Measurements from ENCODE around the gene CHSY1.
A peak's percentile ranks its signal among the peaks of the same experiment; 100 is the strongest.

The CHSY1 gene

GRCh38 chr15:101243420-101243819, 8.4 kb downstream of the CHSY1 start:
- no peak overlapping the region for H3K4me3 ChIP-seq (ENCODE audit: low read length)
- no peak for TF ChIP-seq CTCF (IDR thresholded peaks at IDR 0.05; ENCODE audit: insufficient read depth, low read depth, low read length, missing control alignments)
- DNase-seq (ENCODE audit: low read depth): no peak

GRCh38 chr15:101242999-101243336, 8.9 kb downstream of the CHSY1 start:
- DNase-seq (ENCODE audit: low read depth): no peak
- H3K4me3 ChIP-seq (ENCODE audit: low read length): no peak overlapping the region
- TF ChIP-seq CTCF (IDR thresholded peaks at IDR 0.05; ENCODE audit: insufficient read depth, low read depth, low read length, missing control alignments): no peak

- H3K4me3 ChIP-seq (ENCODE audit: low read length): no peak overlapping the region
- peak; percentile 48 for DNase-seq (ENCODE audit: low read depth)
- TF ChIP-seq CTCF (IDR thresholded peaks at IDR 0.05; ENCODE audit: insufficient read depth, low read depth, low read length, missing control alignments): no peak
Observed at GRCh38 chr15:101242160-101242998, 9.5 kb downstream of the CHSY1 start.

- H3K4me3 ChIP-seq (ENCODE audit: low read length): no peak overlapping the region
- no peak for TF ChIP-seq CTCF (IDR thresholded peaks at IDR 0.05; ENCODE audit: insufficient read depth, low read depth, low read length, missing control alignments)
- DNase-seq (ENCODE audit: low read depth): no peak
Observed at GRCh38 chr15:101240358-101240757, 11.5 kb downstream of the CHSY1 start.

- TF ChIP-seq CTCF (IDR thresholded peaks at IDR 0.05; ENCODE audit: insufficient read depth, low read depth, low read length, missing control alignments): no peak
- no peak for DNase-seq (ENCODE audit: low read depth)
Observed at GRCh38 chr15:101239724-101240136, 12.1 kb downstream of the CHSY1 start.

GRCh38 chr15:101237251-101237650, 14.6 kb downstream of the CHSY1 start:
- DNase-seq (ENCODE audit: low read depth): no peak
- no peak overlapping the region for H3K4me3 ChIP-seq (ENCODE audit: low read length)
- no peak for TF ChIP-seq CTCF (IDR thresholded peaks at IDR 0.05; ENCODE audit: insufficient read depth, low read depth, low read length, missing control alignments)

More at GRCh38 chr15:101239724-101240136, 12.1 kb downstream of the CHSY1 start:
- H3K4me3 ChIP-seq (ENCODE audit: low read length): no peak overlapping the region
